HL-60/S4 (cell line): ENCODE data around the gene STAT1.

Source experiments
- in situ Hi-C: fragments of 300-500 bp; cut with MboI; formaldehyde crosslinking; loops from 2 replicates; pipeline ENCODE4 v1.14.3; 2022; ENCODE audit warnings: low sequenced_read_pairs

The STAT1 gene

DNA sequence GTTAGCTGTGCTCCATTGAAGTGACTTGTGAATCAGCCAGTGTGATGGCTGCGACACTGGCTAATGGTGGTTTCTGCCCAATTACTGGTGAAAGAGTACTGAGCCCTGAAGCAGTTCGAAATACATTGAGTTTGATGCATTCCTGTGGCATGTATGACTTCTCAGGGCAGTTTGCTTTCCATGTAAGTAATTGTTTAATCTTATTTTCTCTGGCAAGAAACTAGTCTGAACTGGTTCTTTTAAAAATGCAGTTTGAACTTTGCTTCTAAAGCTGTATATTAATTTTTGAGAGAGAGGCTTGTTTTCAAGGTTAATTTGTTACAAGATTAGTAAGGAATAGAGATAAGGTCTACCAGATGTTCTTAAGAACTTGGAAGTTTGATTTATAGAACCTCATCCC is 86.7 kb downstream of the STAT1 start:
- in situ Hi-C loops, result no loop called here

DNA sequence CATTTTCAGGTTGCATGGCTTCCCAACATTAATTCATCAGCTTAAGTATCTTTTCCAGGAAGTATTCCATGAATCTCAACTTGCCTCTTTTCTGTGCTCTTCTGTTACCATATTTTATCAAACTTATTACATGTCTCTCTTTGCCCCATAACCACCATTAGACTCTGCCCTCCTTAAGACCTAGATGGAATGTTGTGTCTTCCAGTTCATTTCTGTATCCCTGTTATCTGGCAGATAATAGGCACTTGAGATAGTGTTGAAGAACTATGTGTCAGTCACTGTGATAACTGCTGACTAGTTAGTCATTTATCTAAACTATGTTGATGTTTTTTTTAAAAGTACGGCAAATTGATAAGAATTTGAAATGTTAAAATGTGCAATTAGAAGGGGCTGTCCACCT is 91.6 kb downstream of the STAT1 start:
- in situ Hi-C loops, result no loop called here

DNA sequence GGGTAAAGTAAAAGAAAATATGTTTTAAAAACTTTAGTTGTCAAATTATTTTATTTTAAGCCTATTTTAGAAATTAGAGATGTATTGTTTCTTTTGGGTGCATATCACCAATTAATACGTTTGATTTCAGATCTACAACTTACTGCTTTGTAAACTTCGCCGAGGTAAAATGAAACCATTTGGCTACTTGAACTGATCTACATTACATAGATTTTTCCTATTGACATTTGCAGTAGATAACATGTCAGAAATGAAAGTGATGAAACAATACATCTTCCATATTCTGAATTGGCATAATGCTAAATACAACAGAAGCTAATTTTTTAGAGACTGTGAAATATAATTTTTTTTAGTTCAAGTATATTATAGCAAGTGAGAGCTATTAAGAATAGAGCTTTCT is 93.9 kb downstream of the STAT1 start:
- in situ Hi-C loops, result no loop called here
